Thyroid gland (tissue), 4 donors: ENCODE results near the gene SHROOM3. TPM values are rescaled to one million over a fixed set of nuclear protein-coding genes. Genes with fewer than 3 reads are reported as not detected.
A peak's percentile ranks its signal among the peaks of the same experiment; 100 is the strongest.
"Not testable (repeated sequence)": the region's sequence is repeated elsewhere in the genome, so short reads cannot be mapped to it uniquely, and the experiment has no call there.

Source experiments
- DNase-seq, 2 donors: peaks; one replicate each; pipeline ENCODE4 v3.0.0-alpha.2; 2019
- H3K27ac ChIP-seq, 3 donors: fragments of 200-600 bp; sonication (generic); 1 replicate in 2 of 3; 2 replicates in 1 of 3; pipeline ENCODE4 v1.5.1; 2016 to 2019; ENCODE audit warnings: mild to moderate bottlenecking in 1 of 3, moderate library complexity in 1 of 3
- H3K27me3 ChIP-seq: fragments of 200-600 bp; sonication (generic); one replicate; pipeline ENCODE4 v1.5.1; 2019
- H3K36me3 ChIP-seq, 2 donors: fragments of 200-600 bp; sonication (generic); one replicate each; pipeline ENCODE4 v1.5.1; 2016 to 2019
- H3K4me1 ChIP-seq, 2 donors: fragments of 200-600 bp; sonication (generic); one replicate each; pipeline ENCODE4 v1.5.1; 2017 to 2019
- H3K4me3 ChIP-seq, 3 donors: fragments of 200-600 bp; sonication (generic); replicated peaks in 1 of 3; 1 replicate in 2 of 3; 2 replicates in 1 of 3; pipeline ENCODE4 v1.5.1; 2016; ENCODE audit warnings: mild to moderate bottlenecking in 1 of 3
- H3K9me3 ChIP-seq: fragments of 200-600 bp; sonication (generic); one replicate; pipeline ENCODE4 v1.5.1; 2017
- POLR2A ChIP-seq, 2 donors: fragments of 450-650 bp; IDR thresholded peaks; one replicate each; pipeline ENCODE4 v1.6.1; 2017; ENCODE audit warnings: antibody characterized with exemption in 2 of 2, mild to moderate bottlenecking in 2 of 2, moderate library complexity in 1 of 2
- WGBS, 2 donors: methylation state at CpG; one replicate each; pipeline ENCODE4 v1.1.5; 2017; 5-methylcytosine and 5-hydroxymethylcytosine counted together
- intact Hi-C: fragments of 100-400 bp; cut with DNase I; formaldehyde crosslinking; loops from one replicate; pipeline ENCODE4 v1.15.1; 2023
- total RNA-seq, 4 donors: library from RNA; depleted of rRNA; stranded (reverse); fragments of >200 nt; gene quantifications; one replicate each; pipeline ENCODE4 v1.2.3, GENCODE V29; 2016
- TF ChIP-seq, protein P1 (sequence below), 6 experiments: fragments of 200-600 bp in 3 of 6; fragments of 450-650 bp in 3 of 6; sonication (generic) in 3 of 6; IDR thresholded peaks; one replicate each; pipeline ENCODE4 v1.5.1; 2016 to 2019; ENCODE audit warnings: antibody characterized with exemption in 6 of 6, mild to moderate bottlenecking in 2 of 6, inconsistent platforms in 1 of 6, moderate library complexity in 1 of 6

SHROOM3 gene
- total RNA-seq, 4 donors from 2014 or later: 41.7 to 77.8 (median 62.0) TPM

DNA sequence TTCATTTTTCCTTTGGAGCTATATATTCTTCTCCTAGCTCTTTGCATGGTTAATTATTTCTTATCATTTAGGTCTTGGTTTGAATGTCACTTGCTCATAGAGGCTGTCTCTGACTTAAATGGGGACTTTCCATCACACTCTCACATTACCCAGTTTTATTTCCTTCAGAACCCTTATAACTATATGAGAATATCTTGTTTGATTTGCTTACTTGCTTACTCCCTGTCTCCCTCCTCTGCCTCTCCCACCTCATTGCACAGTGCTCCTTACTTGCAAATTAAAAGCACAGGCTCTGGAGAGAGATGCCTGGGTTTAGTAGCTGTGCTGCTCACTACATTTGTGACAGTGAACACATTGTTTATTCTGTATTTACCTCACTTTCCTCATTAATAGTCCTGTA lies 288.3 kb downstream of the SHROOM3 start:
- Histone ChIP-seq H3K4me3 (no peak overlapping the region), H3K4me1 (peaks cover 10 to 15% of the 10 kb centered on the region in 2 donors), H3K27me3 (no peaks in the 10 kb centered on the region), H3K27ac (no peak overlapping the region), H3K36me3 (no peaks in the 10 kb centered on the region), H3K9me3 (no peaks in the 10 kb centered on the region)
- DNase-seq: no peak
- TF ChIP-seq, protein P1, sequence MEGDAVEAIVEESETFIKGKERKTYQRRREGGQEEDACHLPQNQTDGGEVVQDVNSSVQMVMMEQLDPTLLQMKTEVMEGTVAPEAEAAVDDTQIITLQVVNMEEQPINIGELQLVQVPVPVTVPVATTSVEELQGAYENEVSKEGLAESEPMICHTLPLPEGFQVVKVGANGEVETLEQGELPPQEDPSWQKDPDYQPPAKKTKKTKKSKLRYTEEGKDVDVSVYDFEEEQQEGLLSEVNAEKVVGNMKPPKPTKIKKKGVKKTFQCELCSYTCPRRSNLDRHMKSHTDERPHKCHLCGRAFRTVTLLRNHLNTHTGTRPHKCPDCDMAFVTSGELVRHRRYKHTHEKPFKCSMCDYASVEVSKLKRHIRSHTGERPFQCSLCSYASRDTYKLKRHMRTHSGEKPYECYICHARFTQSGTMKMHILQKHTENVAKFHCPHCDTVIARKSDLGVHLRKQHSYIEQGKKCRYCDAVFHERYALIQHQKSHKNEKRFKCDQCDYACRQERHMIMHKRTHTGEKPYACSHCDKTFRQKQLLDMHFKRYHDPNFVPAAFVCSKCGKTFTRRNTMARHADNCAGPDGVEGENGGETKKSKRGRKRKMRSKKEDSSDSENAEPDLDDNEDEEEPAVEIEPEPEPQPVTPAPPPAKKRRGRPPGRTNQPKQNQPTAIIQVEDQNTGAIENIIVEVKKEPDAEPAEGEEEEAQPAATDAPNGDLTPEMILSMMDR (IDR thresholded peaks at IDR 0.05): no peak
- no peak for TF ChIP-seq POLR2A (IDR thresholded peaks at IDR 0.05)
- intact Hi-C loops: no loop called here

DNA sequence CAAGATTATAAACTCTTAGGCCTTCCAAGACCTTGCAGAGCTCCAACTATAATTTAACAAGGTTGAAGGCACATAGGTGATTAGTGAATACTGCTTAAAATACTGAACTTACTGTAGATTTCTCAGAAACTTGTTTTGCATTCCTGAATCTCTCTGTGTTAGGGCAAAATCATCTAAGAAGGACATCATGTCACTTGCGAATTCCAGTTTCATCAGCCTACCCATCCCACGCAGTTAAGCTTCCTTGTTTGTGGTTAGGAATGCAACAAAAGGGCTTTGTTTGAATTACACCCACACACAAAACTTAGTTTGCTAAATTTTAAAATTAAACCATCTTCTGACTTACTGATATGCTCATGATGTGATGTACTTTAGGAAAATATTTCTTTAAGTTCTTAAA lies 288.9 kb downstream of the SHROOM3 start:
- no peak overlapping the region for H3K4me3 ChIP-seq
- WGBS, 2 donors: 45 to 56% methylated on average over 2 of the region's 2 CpGs
- no peaks in the 10 kb centered on the region for H3K27me3 ChIP-seq
- intact Hi-C loops: no loop called here
- no peaks in the 10 kb centered on the region for H3K9me3 ChIP-seq
- peaks cover 10 to 15% of the 10 kb centered on the region in 2 donors for H3K4me1 ChIP-seq
- TF ChIP-seq, protein P1 (IDR thresholded peaks at IDR 0.05): no peak
- TF ChIP-seq POLR2A (IDR thresholded peaks at IDR 0.05): no peak
- no peak for DNase-seq
- no peaks in the 10 kb centered on the region for H3K36me3 ChIP-seq
- H3K27ac ChIP-seq: peak overlapping the region in 1 of 3 donors; percentile 19

DNA sequence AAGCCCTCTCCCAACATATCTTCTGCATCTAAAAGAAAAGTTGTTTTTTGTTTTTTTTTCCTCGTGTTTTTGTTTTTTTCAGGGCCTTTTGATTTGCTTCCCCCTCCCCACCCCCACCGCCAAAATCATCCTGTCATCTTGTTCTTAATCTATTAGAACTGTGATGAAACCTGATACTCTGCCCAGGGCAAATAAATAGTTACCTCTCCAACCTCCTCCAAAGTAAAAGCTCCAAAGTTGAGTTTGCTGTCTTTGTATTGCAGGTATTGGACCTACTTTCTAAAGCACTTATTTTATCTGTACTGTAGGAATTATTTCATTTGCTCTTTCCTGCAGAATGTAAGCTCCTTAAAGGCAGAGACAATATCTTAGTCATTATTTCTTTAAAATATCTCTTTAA lies 290.0 kb downstream of the SHROOM3 start:
- WGBS, 2 donors: 45 to 46% methylated on average over 2 of the region's 2 CpGs
- no peak overlapping the region for H3K4me3 ChIP-seq
- TF ChIP-seq, protein P1 (IDR thresholded peaks at IDR 0.05): no peak
- no peak for TF ChIP-seq POLR2A (IDR thresholded peaks at IDR 0.05)
- H3K9me3 ChIP-seq: no peaks in the 10 kb centered on the region
- DNase-seq: no peak
- intact Hi-C loops: no loop called here
- no peak overlapping the region for H3K27ac ChIP-seq
- peaks cover 10 to 15% of the 10 kb centered on the region in 2 donors for H3K4me1 ChIP-seq
- no peaks in the 10 kb centered on the region for H3K27me3 ChIP-seq
- H3K36me3 ChIP-seq: no peaks in the 10 kb centered on the region

DNA sequence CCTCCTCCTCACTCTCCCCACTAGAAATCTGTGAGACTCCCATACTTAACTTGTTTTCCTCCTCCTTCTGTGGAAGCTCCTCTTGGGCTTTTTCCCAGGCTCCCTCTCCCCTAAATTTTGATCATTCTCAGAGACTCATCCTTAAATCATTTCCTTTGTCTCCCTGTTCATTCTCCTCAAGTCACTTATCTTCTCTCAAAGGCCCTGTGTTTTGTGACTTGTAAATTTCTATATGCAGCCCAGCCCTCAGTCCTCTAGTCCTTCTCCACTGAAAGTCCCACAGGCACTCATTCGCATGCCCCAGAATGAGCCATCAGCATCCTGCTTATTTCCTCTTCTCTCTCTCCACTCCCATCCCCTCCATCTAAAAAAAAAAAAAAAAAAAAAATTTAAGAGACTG lies 291.1 kb downstream of the SHROOM3 start:
- DNase-seq: no peak
- no peak overlapping the region for H3K27ac ChIP-seq
- no peaks in the 10 kb centered on the region for H3K9me3 ChIP-seq
- no peaks in the 10 kb centered on the region for H3K27me3 ChIP-seq
- TF ChIP-seq, protein P1 (IDR thresholded peaks at IDR 0.05): no peak
- no peak for TF ChIP-seq POLR2A (IDR thresholded peaks at IDR 0.05)
- H3K36me3 ChIP-seq: no peaks in the 10 kb centered on the region
- no peak overlapping the region for H3K4me3 ChIP-seq
- H3K4me1 ChIP-seq: peaks cover 10 to 15% of the 10 kb centered on the region in 2 donors
- intact Hi-C loops: no loop called here
- WGBS, 2 donors: 80 to 96% methylated on average over 1 of the region's 1 CpG

DNA sequence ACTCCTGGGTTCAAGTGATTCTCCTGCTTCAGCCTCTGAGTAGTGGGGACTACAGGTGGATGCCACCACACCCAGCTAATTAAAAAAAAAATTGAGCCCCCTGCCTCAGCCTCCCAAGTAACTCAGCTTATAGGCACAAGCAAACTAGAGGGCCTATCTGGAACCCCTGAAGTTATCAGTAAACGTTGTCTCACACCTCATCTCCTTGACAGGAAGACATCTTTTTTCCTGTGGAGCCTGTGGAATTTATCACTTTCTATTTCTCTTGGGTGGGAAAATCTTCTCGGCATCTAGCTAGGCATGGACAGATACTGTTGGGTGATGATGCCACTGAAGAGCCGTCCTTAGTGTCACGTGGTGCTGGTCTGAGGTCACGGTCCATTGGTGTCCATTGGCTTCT lies 291.6 kb downstream of the SHROOM3 start:
- no peak for DNase-seq
- Histone ChIP-seq H3K9me3 (no peaks in the 10 kb centered on the region), H3K36me3 (no peaks in the 10 kb centered on the region), H3K27me3 (no peaks in the 10 kb centered on the region), H3K27ac (no peak overlapping the region), H3K4me1 (peaks cover 10 to 15% of the 10 kb centered on the region in 2 donors), H3K4me3 (no peak overlapping the region)
- intact Hi-C loops: no loop called here
- 80 to 86% methylated on average over 5 of the region's 5 CpGs for WGBS, 2 donors
- TF ChIP-seq, protein P1 (IDR thresholded peaks at IDR 0.05): no peak
- no peak for TF ChIP-seq POLR2A (IDR thresholded peaks at IDR 0.05)

DNA sequence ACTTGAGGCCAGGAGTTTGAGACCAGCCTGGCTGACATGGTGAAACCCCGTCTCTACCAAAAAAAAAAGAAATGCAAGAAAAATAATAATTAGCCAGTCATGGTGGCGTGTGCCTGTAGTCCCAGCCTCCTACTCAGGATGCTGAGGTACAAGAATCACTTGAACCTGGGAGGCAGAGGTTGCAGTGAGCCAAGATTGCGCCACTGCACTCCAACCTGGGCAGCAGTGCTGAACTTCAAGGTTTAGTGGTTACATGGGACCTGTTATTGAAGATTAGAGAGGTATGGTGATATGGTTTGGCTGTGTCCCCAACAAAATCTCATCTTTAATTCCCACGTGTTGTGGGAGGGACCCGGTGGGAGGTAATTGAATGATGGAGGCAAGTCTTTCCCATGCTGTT lies 292.9 kb downstream of the SHROOM3 start:
- H3K4me1 ChIP-seq: peaks cover 11 to 15% of the 10 kb centered on the region in 2 donors
- H3K4me3 ChIP-seq, DNase-seq, H3K27me3 ChIP-seq, H3K9me3 ChIP-seq, H3K36me3 ChIP-seq, intact Hi-C loops, H3K27ac ChIP-seq: not testable (repeated sequence)
- WGBS, 2 donors: 83 to 92% methylated on average over 5 of the region's 5 CpGs
